COLO668 (cell line): Measurements from ENCODE around the gene SHISA6.

Experiments used
- DNase-seq: peaks from one replicate; lab custom pipeline; 2025; ENCODE audit not compliant: unreplicated experiment; lab: John Stamatoyannopoulos, UW

Gene SHISA6

DNA sequence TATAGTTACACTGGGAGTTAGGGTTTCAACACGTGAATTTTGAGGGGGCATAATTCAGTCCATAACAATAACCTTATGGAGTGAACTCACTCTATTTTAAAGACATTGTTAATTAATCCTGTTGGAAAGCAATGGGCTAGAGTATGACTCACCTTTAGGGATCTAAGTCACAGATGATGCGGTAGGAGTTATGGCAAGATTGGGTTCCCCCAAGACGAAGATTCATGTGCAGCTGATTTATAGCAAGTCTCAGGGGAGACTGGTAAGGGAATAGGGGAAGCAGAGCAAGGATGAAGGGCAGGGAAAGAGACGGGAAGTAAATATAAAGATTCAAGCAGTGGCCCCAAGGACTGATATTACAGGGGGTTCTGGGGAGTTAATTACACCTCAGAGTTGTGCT lies 197.7 kb downstream of the SHISA6 start:
- no peak for DNase-seq

- DNase-seq = no peak
These were observed 200.0 kb downstream of the SHISA6 start for GRCh38 chr17:11441004-11441403.

DNA sequence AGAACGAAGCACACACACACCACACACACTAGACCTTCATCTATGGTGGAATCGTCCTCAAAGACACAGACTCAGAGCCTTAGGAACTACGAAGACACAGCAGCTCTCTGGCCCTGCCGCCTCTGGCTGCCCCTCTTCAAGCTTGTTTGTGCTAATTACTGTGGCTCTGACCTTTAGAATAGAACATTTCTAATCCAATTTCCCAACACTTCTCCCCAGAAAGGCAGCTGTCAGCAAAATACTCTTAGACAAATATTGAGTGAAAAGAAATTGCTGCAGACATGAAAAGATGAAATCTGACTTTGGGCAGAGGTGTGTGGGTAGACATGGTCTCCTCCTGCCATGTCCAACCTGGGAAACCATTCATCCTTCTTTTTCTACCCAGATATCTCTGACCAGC lies 205.3 kb downstream of the SHISA6 start:
- no peak for DNase-seq

- no peak for DNase-seq
These were observed 213.1 kb downstream of the SHISA6 start for GRCh38 chr17:11454096-11454495.

- no peak for DNase-seq
These were observed 217.3 kb downstream of the SHISA6 start for GRCh38 chr17:11458279-11458678.

DNA sequence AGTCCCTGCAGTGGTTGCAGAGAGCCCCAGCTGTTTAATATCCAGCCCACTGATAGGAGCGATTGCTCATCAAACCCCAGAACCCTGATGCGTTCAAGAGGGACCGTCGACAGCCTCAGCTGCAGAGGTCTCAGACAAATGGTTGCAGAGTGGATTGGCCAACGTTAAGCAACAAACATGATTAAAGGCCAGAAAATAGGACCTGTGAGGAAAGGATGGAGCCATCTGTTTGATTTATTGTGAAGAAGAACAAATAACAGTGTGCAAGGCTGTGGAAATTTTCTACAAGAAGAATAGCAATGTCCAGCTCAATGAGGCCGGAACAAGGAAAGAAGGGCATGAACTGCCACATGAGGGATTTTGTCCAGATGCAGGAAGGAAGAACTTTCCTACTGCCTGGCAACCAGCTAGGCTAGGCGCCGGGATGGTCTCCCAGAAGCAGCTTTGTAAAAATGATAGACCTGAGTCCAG lies 218.9 kb downstream of the SHISA6 start:
- DNase-seq = no peak

DNA sequence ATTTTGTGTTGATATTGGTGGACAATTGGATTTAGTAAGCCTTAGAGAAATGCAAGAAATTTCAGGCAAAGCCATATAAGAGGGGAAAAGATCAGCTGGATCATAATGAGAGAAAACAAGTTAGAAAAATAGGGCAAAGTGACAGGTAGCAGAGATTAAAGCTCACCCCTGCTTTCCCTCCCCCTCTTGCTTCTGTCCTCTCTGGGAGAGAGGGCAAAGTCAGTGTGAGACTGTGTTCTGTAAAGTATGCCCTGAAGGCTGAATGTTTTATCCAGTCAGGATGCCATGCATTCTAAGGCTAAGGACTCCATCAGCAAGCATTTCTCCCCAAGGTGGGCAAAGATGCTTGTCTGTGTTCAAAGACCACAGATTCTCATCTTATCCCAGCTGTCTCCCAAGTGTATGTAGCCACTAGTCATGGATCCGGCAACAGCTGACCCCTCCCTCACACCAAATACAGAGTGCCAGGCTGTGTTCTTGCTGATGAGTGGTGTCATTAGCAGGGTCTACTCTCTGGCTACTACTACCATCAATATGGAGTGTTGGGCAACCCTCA lies 221.1 kb downstream of the SHISA6 start:
- DNase-seq = no peak

DNA sequence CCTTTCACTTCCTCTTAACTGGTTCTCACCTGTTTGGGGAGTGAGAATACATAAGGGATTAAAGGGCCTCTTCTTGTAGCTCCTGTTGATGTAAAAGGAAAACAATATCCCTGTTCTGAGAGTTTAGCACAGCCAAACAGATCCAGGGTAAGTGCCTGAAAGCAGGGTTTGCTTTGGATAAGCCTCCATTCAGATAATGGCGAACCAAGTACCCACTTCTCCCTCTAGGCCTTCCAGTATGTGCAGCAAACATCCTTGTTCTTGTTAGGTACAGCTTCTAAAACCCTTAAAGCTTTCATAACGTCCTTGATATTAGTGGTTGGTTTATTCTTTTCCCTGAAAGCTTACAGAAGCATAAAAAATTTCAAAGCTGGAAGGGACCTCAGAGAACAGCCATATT lies 226.6 kb downstream of the SHISA6 start:
- DNase-seq = no peak

GRCh38 chr17:11485336-11486100 lies 244.5 kb downstream of the SHISA6 start:
- DNase-seq = no peak

DNA sequence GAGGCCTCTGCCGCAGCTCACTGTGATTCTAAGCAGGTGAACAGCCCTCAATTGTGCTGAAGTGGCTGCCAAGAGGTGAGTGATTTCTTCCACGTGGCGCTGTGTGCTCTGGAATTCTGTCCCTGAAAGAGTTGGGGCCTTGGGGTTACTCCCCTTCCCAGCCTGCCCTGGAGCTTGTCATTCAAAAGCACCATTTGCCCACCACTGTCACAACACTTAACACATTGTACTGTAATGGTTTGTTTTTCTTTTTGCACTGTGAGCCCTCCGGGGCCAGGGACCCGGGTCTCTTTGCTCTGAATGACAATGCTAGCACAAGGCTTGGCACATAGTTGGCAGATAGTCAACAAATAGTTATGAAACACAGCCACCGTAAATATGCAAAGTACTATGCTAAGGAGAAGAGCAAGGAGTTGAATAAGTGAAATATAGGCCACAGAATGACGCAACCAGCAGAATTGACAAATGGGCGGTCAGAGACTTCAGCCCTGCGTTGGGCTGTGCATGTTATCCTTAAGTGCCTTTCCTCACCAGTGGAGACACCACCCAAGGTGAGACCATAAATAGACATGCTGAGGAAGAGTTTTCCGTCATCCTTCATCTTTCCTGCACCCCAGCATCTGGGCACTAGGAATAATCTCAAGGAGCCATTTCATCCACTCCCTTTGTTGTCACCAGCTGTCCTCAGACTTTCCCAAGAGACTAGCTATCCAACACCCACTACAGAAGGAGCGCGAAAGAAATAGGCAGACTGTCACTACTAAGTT lies 245.3 kb downstream of the SHISA6 start:
- DNase-seq = no peak

DNA sequence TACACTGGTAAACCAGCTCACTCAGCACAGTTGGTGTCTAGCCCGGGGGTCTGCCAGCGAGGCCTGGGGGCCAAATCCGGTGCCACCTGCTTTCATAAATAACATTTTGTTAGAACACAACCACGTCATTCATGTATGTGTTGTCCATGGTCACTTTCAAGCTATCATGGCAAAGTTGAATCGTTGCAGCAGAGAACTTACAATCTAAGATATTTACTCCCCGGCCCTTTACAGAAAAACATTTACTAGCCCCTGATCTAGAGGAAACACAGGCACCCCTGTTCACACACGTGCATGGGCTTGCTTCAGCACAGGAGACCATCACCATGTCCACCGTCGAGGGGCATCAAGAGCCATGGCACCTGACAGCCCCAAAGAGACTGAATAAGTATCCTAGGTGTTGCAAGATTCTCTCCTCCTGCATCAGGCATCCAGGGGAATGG lies 245.9 kb downstream of the SHISA6 start:
- no peak for DNase-seq

DNA sequence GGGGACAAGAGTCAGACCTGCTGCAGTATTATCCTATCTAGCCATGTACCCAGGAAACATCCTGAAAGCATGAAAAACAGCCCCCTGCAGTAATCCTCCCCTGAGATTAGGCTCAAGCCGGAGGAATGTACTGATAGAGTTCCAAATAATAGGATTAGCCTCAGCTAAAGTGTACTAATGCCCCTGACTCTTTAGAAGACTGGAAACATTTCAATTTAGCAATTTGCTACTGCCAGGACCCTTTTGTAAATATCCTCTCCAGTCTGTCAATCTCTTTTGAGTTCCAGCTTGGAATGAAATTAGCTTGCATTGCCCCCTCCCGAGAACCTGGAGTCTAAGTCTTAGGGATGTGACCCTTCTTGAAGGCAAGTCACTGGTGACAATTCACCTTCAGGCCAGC lies 246.5 kb downstream of the SHISA6 start:
- DNase-seq = no peak

DNA sequence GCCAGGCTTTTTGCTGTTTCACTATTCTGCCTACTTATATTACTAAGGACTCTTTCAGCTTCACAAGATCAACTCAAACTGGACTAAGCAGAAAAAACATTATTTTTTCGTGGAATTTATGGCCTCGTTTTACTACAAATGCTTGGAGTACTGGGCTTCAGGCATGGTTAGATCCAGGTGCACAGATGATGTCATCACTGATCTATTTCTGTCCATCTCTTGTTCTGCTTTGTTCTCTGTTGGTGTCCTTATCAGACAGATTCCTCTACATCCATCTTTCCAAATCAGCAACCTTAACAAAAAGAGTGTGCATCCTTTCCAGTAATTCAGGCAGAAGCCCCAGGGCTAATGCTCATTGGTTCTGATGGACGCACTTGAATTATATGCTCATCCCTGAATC lies 247.4 kb downstream of the SHISA6 start:
- DNase-seq = no peak

- no peak for DNase-seq
These were observed 249.2 kb downstream of the SHISA6 start for GRCh38 chr17:11490171-11490755.

- DNase-seq = no peak
These were observed 251.5 kb downstream of the SHISA6 start for GRCh38 chr17:11492511-11492910.

DNA sequence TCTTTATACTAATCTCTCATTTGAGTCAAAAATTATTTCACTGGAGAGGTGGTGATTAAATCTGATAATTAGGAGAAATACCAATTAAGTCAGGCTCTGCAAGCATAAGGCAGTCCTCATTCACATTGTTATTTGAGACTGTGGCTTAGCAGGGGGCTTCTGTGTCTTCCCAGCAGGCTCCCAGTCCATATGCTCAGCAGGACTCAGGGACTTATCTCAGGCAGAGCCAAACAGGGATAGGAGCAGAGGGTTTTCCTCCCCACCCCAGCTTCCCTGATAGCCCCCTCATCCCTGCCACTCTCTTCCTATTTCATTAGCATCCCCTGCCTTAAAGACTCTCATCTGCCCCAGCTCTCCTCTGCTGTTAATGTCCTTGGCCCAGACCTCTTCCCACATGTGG lies 252.9 kb downstream of the SHISA6 start:
- no peak for DNase-seq

GRCh38 chr17:11495613-11496012 lies 254.6 kb downstream of the SHISA6 start:
- DNase-seq = no peak

GRCh38 chr17:11499881-11500280 lies 258.9 kb downstream of the SHISA6 start:
- no peak for DNase-seq

DNA sequence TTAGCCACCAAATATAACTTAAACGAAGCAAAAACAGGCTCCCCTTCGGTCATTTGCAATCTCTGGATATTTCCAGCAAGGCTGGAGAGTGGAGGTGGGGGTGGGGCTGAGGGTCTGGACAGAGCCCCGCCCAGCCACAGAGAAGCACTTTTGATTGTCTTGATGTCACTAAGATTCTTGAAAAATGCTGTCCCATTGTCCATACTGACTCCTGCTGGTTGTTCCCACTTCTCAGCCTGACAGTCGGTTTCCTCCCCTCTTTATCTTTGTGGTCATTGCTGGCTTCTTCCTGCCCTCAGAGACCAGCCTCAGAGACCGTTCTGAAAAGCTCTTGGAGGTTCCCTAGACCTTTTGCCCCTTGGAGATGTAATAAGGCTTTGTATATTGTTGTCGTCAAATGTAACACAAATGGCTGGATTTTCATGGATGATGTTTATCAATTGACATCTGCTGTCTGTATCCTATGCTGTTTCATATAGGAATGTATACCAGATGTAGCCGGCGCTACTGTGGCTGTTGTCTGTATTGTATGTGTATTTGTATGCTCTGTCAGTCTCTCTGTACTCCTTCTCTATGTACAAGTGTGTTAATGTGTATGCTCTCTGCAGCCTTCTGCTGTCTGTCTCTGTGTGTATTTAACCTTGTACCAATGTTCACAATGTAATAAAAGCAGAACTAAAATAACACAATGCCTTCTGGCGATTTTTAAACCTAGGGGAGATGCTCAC lies 262.5 kb downstream of the SHISA6 start:
- no peak for DNase-seq

GRCh38 chr17:11506635-11507034 lies 265.6 kb downstream of the SHISA6 start:
- DNase-seq = no peak

GRCh38 chr17:11511696-11512095 lies 270.7 kb downstream of the SHISA6 start:
- no peak for DNase-seq
